HUES64 (cell line): ENCODE data around the gene NALCN.

ENCODE experiments used
- H3K27ac ChIP-seq: 2 replicates; pipeline ENCODE4 v1.7.0; 2013; ENCODE audit warnings: low read depth, low read length, inconsistent platforms
- H3K27me3 ChIP-seq: 2 replicates; pipeline ENCODE4 v1.6.1; 2013; ENCODE audit warnings: mild to moderate bottlenecking, low read length; ENCODE audit not compliant: insufficient read depth
- H3K36me3 ChIP-seq: 2 replicates; pipeline ENCODE4 v1.6.1; 2013; ENCODE audit warnings: mild to moderate bottlenecking, low read length; ENCODE audit not compliant: insufficient read depth
- H3K4me1 ChIP-seq: 2 replicates; pipeline ENCODE4 v1.6.1; 2013; ENCODE audit warnings: mild to moderate bottlenecking, low read length, moderate library complexity; ENCODE audit not compliant: insufficient read depth
- H3K4me3 ChIP-seq: 2 replicates; pipeline ENCODE4 v1.5.1; 2013; ENCODE audit warnings: mild to moderate bottlenecking, low read length, moderate library complexity
- H3K9ac ChIP-seq: 2 replicates; pipeline ENCODE4 v1.6.1; 2013; ENCODE audit warnings: mild to moderate bottlenecking, low read depth, low read length
- H3K9me3 ChIP-seq: 2 replicates; pipeline ENCODE4 v1.6.1; 2013; ENCODE audit warnings: low read depth, low read length; ENCODE audit not compliant: insufficient read depth
- WGBS: fragments of 150-250, 120-280 bp; methylation state at CpG from one replicate; pipeline ENCODE4 v1.1.7; 2013; ENCODE audit warnings: missing lambda C conversion rate; 5-methylcytosine and 5-hydroxymethylcytosine counted together

NALCN gene

DNA sequence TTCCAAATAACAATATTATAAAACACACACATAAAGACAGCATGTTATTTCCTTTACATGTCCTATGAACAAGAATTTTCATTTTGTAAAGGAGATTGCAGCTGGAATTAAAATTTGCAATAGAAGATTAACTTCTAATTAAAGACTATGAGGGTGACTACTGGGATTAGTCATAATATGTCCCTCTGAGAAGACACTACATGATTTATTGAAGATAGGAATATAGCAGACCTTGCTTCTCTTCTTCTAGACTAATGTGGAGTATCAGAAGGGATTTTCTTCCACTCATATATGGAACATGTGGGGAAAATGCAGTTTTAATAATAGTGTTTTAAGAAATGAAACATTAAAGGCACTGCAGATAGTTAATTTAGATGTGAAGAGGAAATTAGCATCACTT lies 177.8 kb downstream of the NALCN start:
- H3K27me3 ChIP-seq = no peaks in the 10 kb centered on the region
- no peak overlapping the region for H3K9ac ChIP-seq
- H3K27ac ChIP-seq = no peak overlapping the region
- no peaks in the 10 kb centered on the region for H3K4me1 ChIP-seq
- no peaks in the 10 kb centered on the region for H3K9me3 ChIP-seq
- no peak overlapping the region for H3K4me3 ChIP-seq
- no peaks in the 10 kb centered on the region for H3K36me3 ChIP-seq

GRCh38 chr13:101231751-101232428 lies 184.4 kb downstream of the NALCN start:
- H3K27ac ChIP-seq = no peak overlapping the region
- no peak overlapping the region for H3K9ac ChIP-seq
- H3K4me3 ChIP-seq = no peak overlapping the region
- 90% methylated on average over 5 of the region's 5 CpGs for WGBS
- H3K36me3 ChIP-seq = no peaks in the 10 kb centered on the region
- H3K9me3 ChIP-seq = 0 out of 2 replicates have a peak, but pooled peaks cover 5% of the 10 kb centered on the region
- H3K4me1 ChIP-seq = no peaks in the 10 kb centered on the region
- H3K27me3 ChIP-seq = no peaks in the 10 kb centered on the region

- Histone ChIP-seq H3K27ac (no peak overlapping the region), H3K36me3 (no peaks in the 10 kb centered on the region), H3K9me3 (0 out of 2 replicates have a peak, but pooled peaks cover 5% of the 10 kb centered on the region), H3K4me3 (no peak overlapping the region), H3K27me3 (no peaks in the 10 kb centered on the region), H3K9ac (no peak overlapping the region), H3K4me1 (no peaks in the 10 kb centered on the region)
- WGBS = 91% methylated on average over 4 of the region's 6 CpGs
Measured at GRCh38 chr13:101230271-101230890, 185.9 kb downstream of the NALCN start.

- Histone ChIP-seq H3K9me3 (no peaks in the 10 kb centered on the region), H3K27me3 (no peaks in the 10 kb centered on the region), H3K36me3 (no peaks in the 10 kb centered on the region), H3K27ac (no peak overlapping the region), H3K4me3 (no peak overlapping the region), H3K4me1 (no peaks in the 10 kb centered on the region), H3K9ac (no peak overlapping the region)
- WGBS = 99% methylated on average over 2 of the region's 2 CpGs
Measured at GRCh38 chr13:101219609-101220265, 196.6 kb downstream of the NALCN start.

DNA sequence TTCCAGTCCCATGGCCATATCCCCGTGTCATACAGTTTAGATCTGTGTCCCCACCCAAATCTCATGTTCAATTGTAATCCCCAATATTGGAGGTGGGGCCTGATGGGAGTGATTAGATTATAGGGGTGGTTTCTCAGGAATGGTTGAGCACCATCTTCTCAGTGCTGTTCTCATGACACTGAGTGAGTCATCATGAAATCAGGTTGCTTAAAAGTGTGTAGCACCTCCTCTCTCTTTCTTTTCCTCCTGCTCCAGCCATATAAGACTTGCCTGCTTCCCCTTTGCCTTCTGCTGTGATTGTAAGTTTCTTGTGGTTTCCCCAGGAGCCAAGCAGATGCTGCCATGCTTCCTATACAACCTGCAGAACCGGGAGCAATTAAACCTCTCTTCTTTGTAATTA lies 197.8 kb downstream of the NALCN start:
- Histone ChIP-seq H3K27me3 (no peaks in the 10 kb centered on the region), H3K9ac (no peak overlapping the region), H3K36me3 (no peaks in the 10 kb centered on the region), H3K4me1 (no peaks in the 10 kb centered on the region), H3K9me3 (no peaks in the 10 kb centered on the region), H3K4me3 (no peak overlapping the region), H3K27ac (no peak overlapping the region)
- whole genome bisulfite sequencing = 94% methylated on average over 2 of the region's 2 CpGs

- H3K9ac ChIP-seq = no peak overlapping the region
- no peaks in the 10 kb centered on the region for H3K27me3 ChIP-seq
Measured at GRCh38 chr13:101217086-101217485, 199.2 kb downstream of the NALCN start.

DNA sequence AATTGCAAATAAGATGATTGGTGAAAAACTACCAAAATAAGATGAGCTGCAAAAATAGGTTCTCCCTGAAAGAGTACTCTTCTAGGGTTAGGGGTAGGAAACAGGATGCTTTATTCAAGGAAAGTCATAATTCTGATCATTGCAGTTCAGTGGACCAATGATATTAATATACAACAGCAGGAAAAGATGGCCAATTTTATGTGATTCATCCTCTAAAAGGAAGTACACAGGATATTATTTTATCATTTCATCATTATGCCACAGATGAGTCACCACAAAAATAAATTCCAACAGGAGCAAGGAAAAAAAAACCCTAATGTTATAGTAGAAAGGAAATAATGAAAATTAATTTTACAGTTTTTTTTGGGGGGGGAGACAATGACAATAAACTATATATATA lies 205.0 kb downstream of the NALCN start:
- Histone ChIP-seq H3K9ac (no peak overlapping the region), H3K4me1 (no peaks in the 10 kb centered on the region), H3K4me3 (no peak overlapping the region), H3K9me3 (no peaks in the 10 kb centered on the region), H3K27ac (no peak overlapping the region), H3K36me3 (no peaks in the 10 kb centered on the region), H3K27me3 (no peaks in the 10 kb centered on the region)

More at GRCh38 chr13:101217086-101217485, 199.2 kb downstream of the NALCN start:
- H3K4me3 ChIP-seq = no peak overlapping the region
- no peak overlapping the region for H3K27ac ChIP-seq
- no peaks in the 10 kb centered on the region for H3K9me3 ChIP-seq
- H3K36me3 ChIP-seq = no peaks in the 10 kb centered on the region
- H3K4me1 ChIP-seq = no peaks in the 10 kb centered on the region

DNA sequence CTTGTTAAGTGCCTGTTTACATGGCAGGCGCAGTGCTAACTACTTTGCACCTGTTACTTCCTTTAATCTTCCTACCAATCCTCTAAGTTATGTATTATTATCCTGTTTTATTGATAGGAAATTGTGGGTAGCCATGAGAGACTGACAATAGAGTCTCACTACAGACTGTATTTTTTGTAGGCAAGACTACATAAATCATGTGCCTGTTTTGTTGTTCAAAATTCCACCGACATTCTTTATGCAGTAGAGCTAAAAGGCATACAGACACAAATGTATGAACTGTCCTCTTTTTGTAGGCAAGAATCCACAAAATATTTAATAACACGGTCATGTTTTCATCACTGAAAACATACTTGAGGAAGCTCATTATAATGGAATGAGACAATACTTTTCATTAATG lies 205.5 kb downstream of the NALCN start:
- Histone ChIP-seq H3K9me3 (no peaks in the 10 kb centered on the region), H3K36me3 (no peaks in the 10 kb centered on the region), H3K9ac (no peak overlapping the region), H3K27me3 (no peaks in the 10 kb centered on the region), H3K4me1 (no peaks in the 10 kb centered on the region), H3K27ac (no peak overlapping the region), H3K4me3 (no peak overlapping the region)
- WGBS = 97% methylated on average over 3 of the region's 3 CpGs

DNA sequence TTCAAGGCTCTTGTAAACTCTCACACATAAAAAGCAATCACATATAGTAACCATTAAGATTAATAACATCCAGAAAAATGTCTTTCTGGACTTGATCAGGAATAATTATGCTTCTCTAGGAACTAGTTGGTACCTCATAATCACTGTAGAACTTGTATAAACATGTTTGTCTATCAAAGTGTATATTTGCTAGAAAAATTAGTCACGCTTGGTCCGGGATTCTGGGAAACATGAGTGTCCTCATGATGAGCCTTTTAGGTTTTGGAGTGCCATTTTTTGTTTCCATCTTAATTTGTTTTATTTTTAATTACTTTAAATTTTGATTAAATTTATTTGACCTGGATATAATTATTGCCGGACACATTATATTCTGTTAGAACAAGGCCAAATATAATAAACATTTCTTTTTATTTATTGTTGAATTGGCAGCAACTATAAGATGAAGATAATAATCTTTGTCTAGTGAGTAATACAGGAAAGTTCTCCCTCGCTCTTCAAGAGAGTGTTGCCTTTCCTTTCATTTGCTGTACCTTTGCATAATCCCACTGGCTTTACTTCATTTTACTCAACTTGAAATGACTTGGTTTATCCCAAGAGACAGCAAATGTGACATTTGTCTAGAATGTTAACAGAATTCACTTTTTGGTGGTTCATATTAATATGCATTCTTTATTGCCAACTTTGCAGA lies 207.0 kb downstream of the NALCN start:
- 94% methylated on average over 3 of the region's 4 CpGs for WGBS
- H3K4me1 ChIP-seq = no peaks in the 10 kb centered on the region

GRCh38 chr13:101205408-101205807 lies 210.9 kb downstream of the NALCN start:
- 97% methylated on average over 2 of the region's 2 CpGs for WGBS
- H3K9ac ChIP-seq = no peak overlapping the region

More for the DNA sequence above, 207.0 kb downstream of the NALCN start:
- no peaks in the 10 kb centered on the region for H3K27me3 ChIP-seq
- H3K9me3 ChIP-seq = no peaks in the 10 kb centered on the region
- no peak overlapping the region for H3K27ac ChIP-seq
- H3K36me3 ChIP-seq = no peaks in the 10 kb centered on the region
- H3K4me3 ChIP-seq = no peak overlapping the region
- H3K9ac ChIP-seq = no peak overlapping the region

More at GRCh38 chr13:101205408-101205807, 210.9 kb downstream of the NALCN start:
- no peaks in the 10 kb centered on the region for H3K36me3 ChIP-seq
- no peaks in the 10 kb centered on the region for H3K4me1 ChIP-seq
- H3K27me3 ChIP-seq = no peaks in the 10 kb centered on the region
- no peak overlapping the region for H3K27ac ChIP-seq
- H3K9me3 ChIP-seq = no peaks in the 10 kb centered on the region
- H3K4me3 ChIP-seq = no peak overlapping the region
